Upper lobe of left lung (tissue), 4 donors: Measurements from ENCODE around the gene SPATA16.

Experiments used
- CTCF ChIP-seq, 6 experiments: fragments of 450-650 bp in 4 of 6; fragments of 200-600 bp in 2 of 6; sonication (generic) in 2 of 6; IDR thresholded peaks; one replicate each; pipeline ENCODE4 v1.5.1; 2016 to 2019; ENCODE audit warnings: antibody characterized with exemption in 6 of 6
- POLR2A ChIP-seq, 4 donors: fragments of 450-650 bp; IDR thresholded peaks; one replicate each; pipeline ENCODE4 v1.5.1; 2016 to 2017; ENCODE audit warnings: antibody characterized with exemption in 4 of 4, mild to moderate bottlenecking in 2 of 4
- POLR2AphosphoS5 ChIP-seq, 2 donors: sonication (generic); formaldehyde crosslinking; IDR thresholded peaks; one replicate each; pipeline ENCODE4 v1.5.1; 2017; ENCODE audit warnings: antibody characterized with exemption in 2 of 2

GRCh38 chr3:172984914-172985313, 156.1 kb downstream of the SPATA16 start:
- TF ChIP-seq CTCF (IDR thresholded peaks at IDR 0.05) (no peak), POLR2A (IDR thresholded peaks at IDR 0.05) (no peak), POLR2AphosphoS5 (IDR thresholded peaks at IDR 0.05) (no peak)
